ENCODE results near the gene COX18. TPM values are rescaled to one million over a fixed set of nuclear protein-coding genes. Genes with fewer than 3 reads are reported as not detected.

The COX18 gene
- total RNA-seq, 5 donors from 2014 or later (not counting 1 experiment from before 2014, with no cell fraction given): 11.5 to 18.3 (median 15.2) TPM

GRCh38 chr4:73098016-73098415 lies 28.5 kb upstream of the COX18 start:
- Histone ChIP-seq H3K36me3 (ENCODE audit: control insufficient read depth in 2 of 2, extremely low read depth in 1 of 2, insufficient read depth in 1 of 2, low read length in 1 of 2) (peaks cover 4 to 62% of the 10 kb centered on the region in 2 donors), H3K4me3 (ENCODE audit: control insufficient read depth in 1 of 2, extremely low read depth in 1 of 2, low read length in 1 of 2) (no peak overlapping the region), H3K27me3 (replicated peaks in 1 of 2; ENCODE audit: control insufficient read depth in 2 of 2, extremely low read depth in 1 of 2, insufficient read depth in 2 of 2, low read length in 1 of 2) (no peaks in the 10 kb centered on the region), H3K9me3 (no peaks in the 10 kb centered on the region), H3K27ac (ENCODE audit: low read length) (no peak overlapping the region), H3K4me1 (ENCODE audit: control insufficient read depth in 1 of 2, extremely low read depth in 1 of 2, insufficient read depth in 2 of 2, low read length in 2 of 2) (no peaks in the 10 kb centered on the region)
- Mint-ChIP-seq H3K4me3 (no peak overlapping the region), H3K9me3 (no peaks in the 10 kb centered on the region), H3K27ac (no peak overlapping the region), H3K27me3 (no peaks in the 10 kb centered on the region), H3K4me1 (peaks cover 0 to 6% (median 0%) of the 10 kb centered on the region in 3 donors), H3K36me3 (peaks cover 28% of the 10 kb centered on the region)
- ChIA-PET CTCF (interaction anchor here in 1 of 2 donors (0.6 kb wide), 1 partner anchor 8 kb away, joined by 5 read pairs; no protein-coding TSS in a partner anchor), POLR2A (interaction anchor here in 1 of 2 donors (0.7 kb wide), 1 partner anchor 13 kb away, joined by 5 read pairs; no protein-coding TSS in a partner anchor)
- DNase-seq: no peak
- ATAC-seq (replicated peaks in 1 of 4): no peak
- no CpG with 5 or more reads among the region's 4 CpGs for WGBS (ENCODE audit: insufficient coverage)

DNA sequence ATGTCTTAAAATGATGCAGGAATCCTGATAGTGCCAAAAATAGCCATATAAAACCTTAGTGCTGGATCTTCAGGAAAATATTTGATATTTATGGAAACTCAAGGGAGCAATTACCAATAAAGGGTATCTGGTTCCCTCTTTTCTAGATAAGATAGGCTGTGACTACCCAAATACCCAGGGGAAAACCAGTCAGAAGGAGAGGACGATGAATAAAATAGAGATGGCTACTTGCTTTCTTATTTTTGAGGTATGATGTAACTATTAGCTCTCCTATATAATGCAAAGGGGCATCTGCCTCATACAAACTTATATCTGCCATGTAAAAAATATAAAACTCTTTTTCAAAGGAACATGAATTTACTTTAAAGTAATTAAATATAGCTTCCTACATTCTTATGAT lies 23.4 kb upstream of the COX18 start:
- Mint-ChIP-seq H3K4me1 (peaks cover 3 to 12% (median 8%) of the 10 kb centered on the region in 3 donors), H3K36me3 (peaks cover 28% of the 10 kb centered on the region), H3K4me3 (no peak overlapping the region), H3K27me3 (no peaks in the 10 kb centered on the region), H3K9me3 (no peaks in the 10 kb centered on the region), H3K27ac (peak overlapping the region in 1 of 2 donors; percentile 55)
- no peaks in the 10 kb centered on the region for H3K27me3 ChIP-seq (replicated peaks in 1 of 2; ENCODE audit: control insufficient read depth in 2 of 2, extremely low read depth in 1 of 2, insufficient read depth in 2 of 2, low read length in 1 of 2)
- H3K27ac ChIP-seq (ENCODE audit: low read length): no peak overlapping the region
- POLR2A ChIA-PET: interaction anchor here in 1 of 2 donors (0.6 kb wide), 1 partner anchor 39 kb away, joined by 3 read pairs; no protein-coding TSS in a partner anchor
- no peak overlapping the region for H3K4me3 ChIP-seq (ENCODE audit: control insufficient read depth in 1 of 2, extremely low read depth in 1 of 2, low read length in 1 of 2)
- no CpG with 5 or more reads among the region's 1 CpG for WGBS (ENCODE audit: insufficient coverage)
- H3K9me3 ChIP-seq: no peaks in the 10 kb centered on the region
- CTCF ChIA-PET: interaction anchor here (0.7 kb wide), 2 partner anchors 31 to 51 kb away, joined by 5 to 8 read pairs; no protein-coding TSS in a partner anchor
- H3K36me3 ChIP-seq (ENCODE audit: control insufficient read depth in 2 of 2, extremely low read depth in 1 of 2, insufficient read depth in 1 of 2, low read length in 1 of 2): peaks cover 0 to 48% of the 10 kb centered on the region in 2 donors
- ATAC-seq (replicated peaks in 1 of 4) (no peak), DNase-seq (no peak)
- H3K4me1 ChIP-seq (ENCODE audit: control insufficient read depth in 1 of 2, extremely low read depth in 1 of 2, insufficient read depth in 2 of 2, low read length in 2 of 2): no peaks in the 10 kb centered on the region

DNA sequence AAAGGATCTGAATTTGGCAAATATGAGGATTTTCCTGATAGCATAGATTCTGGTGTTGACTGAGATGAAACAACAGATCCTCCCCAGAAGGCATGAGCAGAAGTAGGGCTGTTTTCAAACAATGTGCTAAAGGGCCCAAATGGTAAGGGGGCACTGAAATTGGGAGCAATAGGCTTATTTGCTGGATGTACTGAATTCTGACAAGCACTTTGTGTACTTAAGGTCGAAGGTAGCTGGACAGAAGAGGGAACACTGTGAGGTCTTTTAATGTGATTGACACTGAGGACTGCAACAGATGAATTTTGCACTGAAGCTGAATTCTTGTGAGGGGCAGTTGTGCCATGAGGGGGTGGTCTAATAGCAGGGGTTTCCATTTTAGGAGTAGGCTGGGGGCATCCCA lies 21.2 kb upstream of the COX18 start:
- no peak overlapping the region for H3K27ac Mint-ChIP-seq
- no peak overlapping the region for H3K27ac ChIP-seq (ENCODE audit: low read length)
- POLR2A ChIA-PET: interaction anchor here (0.6 kb wide), 2 partner anchors 19 to 26 kb away, joined by 3 to 7 read pairs; no protein-coding TSS in a partner anchor

DNA sequence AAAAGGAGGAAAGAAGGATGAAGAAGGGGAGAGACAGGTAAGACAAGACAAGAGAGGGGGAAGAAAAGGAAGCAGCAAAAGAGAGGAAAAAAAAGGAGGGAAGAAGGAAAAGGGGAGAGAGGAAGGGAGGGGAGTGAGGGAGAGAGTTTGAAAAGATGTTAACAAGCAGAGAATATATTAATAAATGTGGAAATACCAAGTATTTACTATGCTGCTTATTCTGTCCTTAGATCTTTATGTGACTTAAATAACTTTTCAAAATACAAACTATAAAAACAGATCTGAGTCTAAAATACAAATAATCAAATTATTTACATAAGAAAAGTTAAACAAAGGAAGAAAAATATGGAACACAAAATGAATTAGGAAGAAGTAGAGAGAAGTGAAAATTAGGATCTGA lies 18.4 kb upstream of the COX18 start:
- no peak for ATAC-seq (replicated peaks in 1 of 4)
- H3K27ac ChIP-seq (ENCODE audit: low read length): no peak overlapping the region
- H3K4me1 Mint-ChIP-seq: peaks cover 18 to 23% (median 19%) of the 10 kb centered on the region in 3 donors
- CTCF ChIA-PET: no interaction called here
- H3K36me3 ChIP-seq (ENCODE audit: control insufficient read depth in 2 of 2, extremely low read depth in 1 of 2, insufficient read depth in 1 of 2, low read length in 1 of 2): peaks cover 3 to 31% of the 10 kb centered on the region in 2 donors
- no peaks in the 10 kb centered on the region for H3K27me3 ChIP-seq (replicated peaks in 1 of 2; ENCODE audit: control insufficient read depth in 2 of 2, extremely low read depth in 1 of 2, insufficient read depth in 2 of 2, low read length in 1 of 2)
- DNase-seq: no peak
- H3K4me1 ChIP-seq (ENCODE audit: control insufficient read depth in 1 of 2, extremely low read depth in 1 of 2, insufficient read depth in 2 of 2, low read length in 2 of 2): peaks cover 0 to 7% of the 10 kb centered on the region in 2 experiments
- POLR2A ChIA-PET: no interaction called here
- no peak overlapping the region for H3K4me3 ChIP-seq (ENCODE audit: control insufficient read depth in 1 of 2, extremely low read depth in 1 of 2, low read length in 1 of 2)
- no peak overlapping the region for H3K4me3 Mint-ChIP-seq
- H3K9me3 ChIP-seq: no peaks in the 10 kb centered on the region
- peaks cover 35% of the 10 kb centered on the region for H3K36me3 Mint-ChIP-seq
- H3K9me3 Mint-ChIP-seq: no peaks in the 10 kb centered on the region
- no peaks in the 10 kb centered on the region for H3K27me3 Mint-ChIP-seq
- peak overlapping the region; percentile 40 to 50 for H3K27ac Mint-ChIP-seq

More for the DNA sequence above, 21.2 kb upstream of the COX18 start:
- H3K36me3 ChIP-seq (ENCODE audit: control insufficient read depth in 2 of 2, extremely low read depth in 1 of 2, insufficient read depth in 1 of 2, low read length in 1 of 2): peaks cover 0 to 37% of the 10 kb centered on the region in 2 donors
- Mint-ChIP-seq H3K4me1 (peaks cover 12 to 19% (median 19%) of the 10 kb centered on the region in 3 donors), H3K27me3 (no peaks in the 10 kb centered on the region), H3K36me3 (peaks cover 28% of the 10 kb centered on the region), H3K4me3 (no peak overlapping the region), H3K9me3 (no peaks in the 10 kb centered on the region)
- ATAC-seq (replicated peaks in 1 of 4) (no peak), DNase-seq (no peak)
- peaks cover 0 to 5% of the 10 kb centered on the region in 2 experiments for H3K4me1 ChIP-seq (ENCODE audit: control insufficient read depth in 1 of 2, extremely low read depth in 1 of 2, insufficient read depth in 2 of 2, low read length in 2 of 2)
- no peak overlapping the region for H3K4me3 ChIP-seq (ENCODE audit: control insufficient read depth in 1 of 2, extremely low read depth in 1 of 2, low read length in 1 of 2)
- H3K9me3 ChIP-seq: no peaks in the 10 kb centered on the region
- no peaks in the 10 kb centered on the region for H3K27me3 ChIP-seq (replicated peaks in 1 of 2; ENCODE audit: control insufficient read depth in 2 of 2, extremely low read depth in 1 of 2, insufficient read depth in 2 of 2, low read length in 1 of 2)
- WGBS (ENCODE audit: insufficient coverage): 100% methylated on average over 1 of the region's 1 CpG
- CTCF ChIA-PET: interaction anchor here in 1 of 2 donors (1.5 kb wide), 1 partner anchor 165 kb away, joined by 4 read pairs; no protein-coding TSS in a partner anchor

- DNase-seq: peak in 1 of 35 experiments; percentile 39
- Histone ChIP-seq H3K27me3 (replicated peaks in 1 of 2; ENCODE audit: control insufficient read depth in 2 of 2, extremely low read depth in 1 of 2, insufficient read depth in 2 of 2, low read length in 1 of 2) (no peaks in the 10 kb centered on the region), H3K36me3 (ENCODE audit: control insufficient read depth in 2 of 2, extremely low read depth in 1 of 2, insufficient read depth in 1 of 2, low read length in 1 of 2) (peaks cover 3 to 22% of the 10 kb centered on the region in 2 donors), H3K4me3 (ENCODE audit: control insufficient read depth in 1 of 2, extremely low read depth in 1 of 2, low read length in 1 of 2) (peak overlapping the region in 1 of 2 donors; percentile 17), H3K27ac (ENCODE audit: low read length) (peak overlapping the region; percentile 46), H3K9me3 (no peaks in the 10 kb centered on the region), H3K4me1 (ENCODE audit: control insufficient read depth in 1 of 2, extremely low read depth in 1 of 2, insufficient read depth in 2 of 2, low read length in 2 of 2) (peaks cover 0 to 7% of the 10 kb centered on the region in 2 experiments)
- CTCF ChIA-PET: interaction anchor here (0.5 to 1.3 kb wide), 4 partner anchors 18 to 171 kb away, joined by 3 to 4 read pairs (median 3); no protein-coding TSS in a partner anchor
- WGBS (ENCODE audit: insufficient coverage): no CpG with 5 or more reads among the region's 6 CpGs
- peak in 2 of 4 experiments; percentile 42 to 55 for ATAC-seq (replicated peaks in 1 of 4)
- Mint-ChIP-seq H3K36me3 (peaks cover 33% of the 10 kb centered on the region), H3K4me1 (peaks cover 14 to 22% (median 19%) of the 10 kb centered on the region in 3 donors), H3K27me3 (no peaks in the 10 kb centered on the region), H3K9me3 (no peaks in the 10 kb centered on the region), H3K4me3 (peak overlapping the region; percentile 60 to 68 (median 62)), H3K27ac (peak overlapping the region; percentile 71 to 82)
- POLR2A ChIA-PET: no interaction called here
Measured at GRCh38 chr4:73086095-73086868, 16.8 kb upstream of the COX18 start.

GRCh38 chr4:73080789-73081188 lies 11.3 kb upstream of the COX18 start:
- no peak for DNase-seq
- Mint-ChIP-seq H3K4me1 (peaks cover 0 to 16% (median 9%) of the 10 kb centered on the region in 3 donors), H3K36me3 (peaks cover 44% of the 10 kb centered on the region), H3K4me3 (no peak overlapping the region), H3K9me3 (no peaks in the 10 kb centered on the region), H3K27me3 (no peaks in the 10 kb centered on the region), H3K27ac (peak overlapping the region; percentile 37 to 69)
- Histone ChIP-seq H3K4me3 (ENCODE audit: control insufficient read depth in 1 of 2, extremely low read depth in 1 of 2, low read length in 1 of 2) (no peak overlapping the region), H3K36me3 (ENCODE audit: control insufficient read depth in 2 of 2, extremely low read depth in 1 of 2, insufficient read depth in 1 of 2, low read length in 1 of 2) (peaks cover 6 to 37% of the 10 kb centered on the region in 2 donors), H3K27ac (ENCODE audit: low read length) (no peak overlapping the region), H3K27me3 (replicated peaks in 1 of 2; ENCODE audit: control insufficient read depth in 2 of 2, extremely low read depth in 1 of 2, insufficient read depth in 2 of 2, low read length in 1 of 2) (no peaks in the 10 kb centered on the region), H3K4me1 (ENCODE audit: control insufficient read depth in 1 of 2, extremely low read depth in 1 of 2, insufficient read depth in 2 of 2, low read length in 2 of 2) (peaks cover 0 to 3% of the 10 kb centered on the region in 2 experiments), H3K9me3 (no peaks in the 10 kb centered on the region)
- 89% methylated on average over 3 of the region's 3 CpGs for WGBS (ENCODE audit: insufficient coverage)
- ATAC-seq (replicated peaks in 1 of 4): no peak
- ChIA-PET POLR2A (interaction anchor here (0.5 to 1.3 kb wide), 5 partner anchors 9 to 49 kb away, joined by 3 to 4 read pairs (median 3); no protein-coding TSS in a partner anchor), CTCF (no interaction called here)

All from T-cell (primary cell).